Measurements from ENCODE around the gene DAPK3.
"Not testable (repeated sequence)": the region's sequence is repeated elsewhere in the genome, so short reads cannot be mapped to it uniquely, and the experiment has no call there.

Gene DAPK3

GRCh38 chr19:4005436-4005835 is 34.5 kb upstream of the DAPK3 start:
- not testable (repeated sequence) for DNase-seq (ENCODE audit: low read depth in 1 of 2, low spot score in 1 of 2)

GRCh38 chr19:4000798-4001197 is 29.9 kb upstream of the DAPK3 start:
- not testable (repeated sequence) for DNase-seq (ENCODE audit: low read depth in 1 of 2, low spot score in 1 of 2)

GRCh38 chr19:3998667-3999412 is 27.9 kb upstream of the DAPK3 start:
- not testable (repeated sequence) for DNase-seq (ENCODE audit: low read depth in 1 of 2, low spot score in 1 of 2)

- DNase-seq (ENCODE audit: low read depth in 1 of 2, low spot score in 1 of 2), result no peak
These were observed 24.7 kb upstream of the DAPK3 start for GRCh38 chr19:3995607-3996006.

GRCh38 chr19:3990815-3991117 is 19.9 kb upstream of the DAPK3 start:
- DNase-seq (ENCODE audit: low read depth in 1 of 2, low spot score in 1 of 2), result no peak

GRCh38 chr19:3987619-3988371 is 16.9 kb upstream of the DAPK3 start:
- DNase-seq (ENCODE audit: low read depth in 1 of 2, low spot score in 1 of 2), result peak; percentile 71 to 77

- DNase-seq (ENCODE audit: low read depth in 1 of 2, low spot score in 1 of 2), result no peak
These were observed 15.6 kb upstream of the DAPK3 start for GRCh38 chr19:3986260-3987041.

GRCh38 chr19:3985643-3986259 is 14.9 kb upstream of the DAPK3 start:
- DNase-seq (ENCODE audit: low read depth in 1 of 2, low spot score in 1 of 2), result no peak

GRCh38 chr19:3984908-3985642 is 14.2 kb upstream of the DAPK3 start, which contains the start of gene EEF2:
EEF2 (minus strand) TSS chr19:3985463; CDS start chr19:3985380, 83 bp downstream.
- DNase-seq (ENCODE audit: low read depth in 1 of 2, low spot score in 1 of 2), result peak; percentile 85 to 89

GRCh38 chr19:3984584-3984907 is 13.6 kb upstream of the DAPK3 start:
- DNase-seq (ENCODE audit: low read depth in 1 of 2, low spot score in 1 of 2), result no peak

- no peak for DNase-seq (ENCODE audit: low read depth in 1 of 2, low spot score in 1 of 2)
These were observed 13.2 kb upstream of the DAPK3 start for GRCh38 chr19:3983936-3984583.

GRCh38 chr19:3983542-3983914 is 12.6 kb upstream of the DAPK3 start:
- no peak for DNase-seq (ENCODE audit: low read depth in 1 of 2, low spot score in 1 of 2)

- DNase-seq (ENCODE audit: low read depth in 1 of 2, low spot score in 1 of 2), result no peak
These were observed 12.0 kb upstream of the DAPK3 start for GRCh38 chr19:3982701-3983541.

- no peak for DNase-seq (ENCODE audit: low read depth in 1 of 2, low spot score in 1 of 2)
These were observed 11.1 kb upstream of the DAPK3 start for GRCh38 chr19:3981736-3982681.

- no peak for DNase-seq (ENCODE audit: low read depth in 1 of 2, low spot score in 1 of 2)
These were observed 10.5 kb upstream of the DAPK3 start for GRCh38 chr19:3981373-3981735.

- DNase-seq (ENCODE audit: low read depth in 1 of 2, low spot score in 1 of 2), result no peak
These were observed 9.7 kb upstream of the DAPK3 start for GRCh38 chr19:3980353-3981251.

- no peak for DNase-seq (ENCODE audit: low read depth in 1 of 2, low spot score in 1 of 2)
These were observed 8.9 kb upstream of the DAPK3 start for GRCh38 chr19:3979674-3980352.

Measured in activated CD4-positive, alpha-beta T cell treated with anti-CD3 and anti-CD28 coated beads, Interleukin-2, amount 50 U/mL, for 24 hours (primary cell).